SH-SY5Y (cell line): ENCODE results near the gene TMEM50B.
A peak's percentile ranks its signal among the peaks of the same experiment; 100 is the strongest.

Source experiments
- GATA2 ChIP-seq: IDR thresholded peaks from 2 replicates; pipeline ENCODE4 v1.6.1; 2011; ENCODE audit warnings: mild to moderate bottlenecking, low read depth, low read length
- GATA3 ChIP-seq: IDR thresholded peaks from 2 replicates; pipeline ENCODE4 v1.6.1; 2011; ENCODE audit warnings: low read depth, mild to moderate bottlenecking, low read length, moderate library complexity

The TMEM50B gene

DNA sequence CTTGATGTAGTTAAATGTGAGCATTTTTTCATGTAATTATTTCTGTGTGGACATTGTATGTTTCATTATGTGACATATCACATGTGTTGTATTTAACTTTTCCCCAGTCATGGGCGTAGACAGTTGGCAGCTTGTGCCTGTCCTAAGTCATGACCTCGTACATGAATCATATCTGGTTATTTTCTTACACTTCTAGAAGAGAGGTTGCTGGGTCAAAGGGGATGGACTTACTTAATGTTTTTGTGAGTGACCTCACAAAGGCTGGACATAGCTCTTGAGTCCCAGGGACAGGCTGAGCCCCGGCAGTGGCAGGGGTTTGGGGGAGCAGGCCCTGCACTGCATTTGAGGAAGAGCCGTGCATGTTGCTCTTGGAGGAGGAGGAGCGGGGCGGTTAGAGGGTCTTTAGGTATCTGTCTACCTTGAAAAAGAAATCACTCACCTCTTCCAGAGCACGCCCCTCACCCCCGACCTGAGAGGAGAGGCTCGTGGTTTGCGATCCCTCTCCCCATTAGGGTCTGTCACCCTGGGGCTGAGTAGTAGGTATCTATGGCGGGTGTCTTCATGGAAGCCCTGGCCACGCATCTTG is 60.1 kb downstream of the TMEM50B start:
- TF ChIP-seq GATA2, result no peak

DNA sequence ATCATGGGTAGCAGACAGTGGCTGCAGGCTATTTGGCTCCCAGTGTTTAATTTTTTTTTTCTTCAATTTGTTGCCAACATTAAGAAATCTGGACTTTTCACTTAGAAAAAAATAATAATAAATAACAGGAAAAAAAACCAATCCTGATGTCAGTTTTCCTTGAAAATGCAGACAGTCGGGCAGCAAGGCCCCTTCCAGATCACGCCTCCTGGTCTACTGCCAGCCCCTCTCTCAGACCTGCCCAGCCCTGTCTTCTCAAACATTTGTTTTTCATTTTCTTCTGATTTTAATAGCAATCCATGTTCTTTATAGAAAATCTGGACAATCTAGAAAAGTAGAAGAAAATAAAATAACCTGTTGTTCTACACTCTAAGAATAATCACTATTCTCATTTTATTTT is 61.1 kb downstream of the TMEM50B start:
- TF ChIP-seq GATA2 (no peak), GATA3 (no peak)

- TF ChIP-seq GATA3, result no peak
- no peak for TF ChIP-seq GATA2
These were observed 64.8 kb downstream of the TMEM50B start for GRCh38 chr21:33414926-33415325.

- TF ChIP-seq GATA2 (no peak), GATA3 (no peak)
These were observed 65.7 kb downstream of the TMEM50B start for GRCh38 chr21:33414068-33414467.

DNA sequence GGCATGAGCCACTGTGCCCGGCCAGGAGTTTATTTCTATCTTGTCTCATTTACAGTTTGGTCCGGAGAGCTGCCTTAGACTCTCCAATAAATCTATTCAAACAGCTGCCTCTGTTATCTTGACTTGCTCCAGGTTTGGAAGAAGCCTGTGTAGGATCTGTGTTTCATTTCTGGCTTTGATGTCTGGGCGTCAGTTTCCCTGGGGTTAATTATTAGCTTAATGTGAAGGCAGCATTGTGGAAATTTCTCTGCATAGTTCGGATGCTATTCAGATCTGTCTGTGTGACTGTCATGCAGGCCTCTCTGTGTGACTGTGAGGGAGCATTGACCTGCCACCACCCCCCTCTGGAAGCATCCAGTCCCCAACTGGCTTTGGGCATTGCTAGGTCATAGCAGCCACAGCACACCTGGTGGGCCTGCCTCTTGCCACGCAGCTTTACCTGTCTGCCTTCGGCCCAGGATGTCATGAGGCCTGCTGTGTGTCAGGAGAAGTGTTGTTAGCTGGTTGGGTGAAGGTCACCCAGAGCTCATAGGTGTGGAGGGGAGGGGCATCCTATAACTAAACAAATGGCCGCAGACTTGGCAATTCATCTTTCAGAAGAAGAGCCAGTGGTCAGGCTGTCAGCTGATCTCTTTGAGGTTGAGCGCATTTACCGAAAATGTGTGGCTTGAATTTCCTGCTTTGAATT is 66.8 kb downstream of the TMEM50B start:
- TF ChIP-seq GATA2 (no peak), GATA3 (no peak)

GRCh38 chr21:33411949-33412430 is 67.8 kb downstream of the TMEM50B start:
- no peak for TF ChIP-seq GATA3
- no peak for TF ChIP-seq GATA2

- peak; percentile 46; the same call in 1 of the 2 replicates for TF ChIP-seq GATA2
- no peak for TF ChIP-seq GATA3
These were observed 73.3 kb downstream of the TMEM50B start for GRCh38 chr21:33406493-33406892.

- TF ChIP-seq GATA3 (no peak), GATA2 (no peak)
These were observed 75.8 kb downstream of the TMEM50B start for GRCh38 chr21:33403786-33404585.

DNA sequence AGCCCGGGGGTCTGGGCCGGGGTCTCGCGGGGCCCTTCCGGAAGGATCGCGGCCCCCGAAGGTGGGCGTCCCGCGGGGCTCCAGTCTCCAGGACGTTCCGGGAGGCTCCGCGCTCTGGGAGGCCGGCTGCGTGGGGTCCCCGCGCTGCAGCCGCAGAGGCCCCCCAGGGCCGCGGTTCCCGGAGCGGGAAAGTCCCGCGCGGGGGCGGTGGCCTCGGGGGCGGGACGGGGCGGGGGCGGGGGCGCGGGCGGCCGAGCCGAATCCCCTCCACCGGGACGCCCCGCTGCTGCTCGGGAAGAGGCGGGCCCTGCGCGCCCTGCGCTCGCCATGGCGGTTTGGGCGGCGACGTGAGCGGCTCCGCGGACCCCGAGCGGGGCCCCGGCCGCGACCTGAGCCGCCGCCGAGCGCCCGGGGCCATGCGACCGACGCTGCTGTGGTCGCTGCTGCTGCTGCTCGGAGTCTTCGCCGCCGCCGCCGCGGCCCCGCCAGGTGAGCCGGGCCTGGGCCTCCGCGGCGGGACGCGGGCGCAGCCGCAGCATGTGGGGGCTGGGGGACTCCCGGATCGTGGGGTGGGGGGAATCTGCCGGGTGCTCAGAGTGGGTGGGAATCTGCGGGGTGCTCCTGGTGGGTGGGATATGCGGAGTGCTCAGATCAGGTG is 76.5 kb downstream of the TMEM50B start, which contains the start of gene IFNGR2:
Gene IFNGR2 (plus strand): TSS at position 286 of the 658 bp plus-strand sequence. CDS start 131 bp downstream, at position 417.
- TF ChIP-seq GATA2 (no peak), GATA3 (no peak)

DNA sequence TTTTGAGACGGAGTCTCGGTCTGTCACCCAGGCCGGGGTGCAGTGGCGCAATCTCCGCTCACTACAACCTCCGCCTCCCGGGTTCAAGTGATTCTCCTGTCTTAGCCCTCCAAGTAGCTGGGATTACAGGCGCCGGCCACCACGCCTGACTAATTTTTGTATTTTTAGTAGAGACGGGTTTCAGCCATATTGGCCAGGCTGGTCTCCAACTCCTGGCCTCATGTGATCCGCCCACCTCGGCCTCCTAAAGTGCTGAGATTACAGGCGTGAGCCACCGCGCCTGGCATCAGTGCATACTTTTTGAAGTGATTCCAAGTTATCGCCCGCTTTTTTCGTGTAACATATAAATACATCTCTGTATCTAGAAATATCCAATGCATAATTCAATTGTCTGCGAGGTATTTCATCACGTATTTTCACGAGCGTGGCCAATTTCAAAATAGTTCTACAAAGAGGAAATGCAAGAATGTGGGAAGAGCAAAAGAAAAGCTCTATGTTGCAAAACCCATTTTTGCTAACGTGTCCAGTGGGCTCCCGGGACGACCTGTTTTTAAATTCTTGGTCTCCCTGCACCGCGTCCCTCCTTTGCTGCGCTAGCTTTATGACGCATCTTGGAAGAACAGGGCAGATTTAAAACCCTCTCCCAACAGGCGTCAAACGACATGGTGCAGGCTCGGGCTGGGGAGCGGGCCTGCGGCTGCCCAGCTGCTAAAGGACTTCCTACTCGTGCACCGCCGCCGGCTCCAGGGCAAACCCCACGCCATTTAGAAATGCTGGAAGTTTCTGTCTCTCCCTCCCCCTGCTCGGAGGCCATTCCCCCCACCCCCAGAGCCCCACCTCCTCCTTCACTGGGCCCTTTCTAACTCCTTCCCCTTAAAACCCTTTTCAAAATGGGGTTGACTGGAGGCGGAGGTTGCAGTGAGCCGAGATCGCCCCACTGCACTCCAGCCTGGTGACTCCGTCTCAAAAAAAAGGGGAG is 77.5 kb downstream of the TMEM50B start:
- TF ChIP-seq GATA3, result no peak
- no peak for TF ChIP-seq GATA2

GRCh38 chr21:33401630-33401992 is 78.2 kb downstream of the TMEM50B start:
- TF ChIP-seq GATA2 (no peak), GATA3 (no peak)
